ENCODE results near the gene CENPP. TPM values are rescaled to one million over a fixed set of nuclear protein-coding genes. Genes with fewer than 3 reads are reported as not detected.
A peak's percentile ranks its signal among the peaks of the same experiment; 100 is the strongest.

CENPP gene
- total RNA-seq, 4 donors from 2014 or later, result 14.1 to 39.5 (median 19.2) TPM

- H3K4me1 ChIP-seq, result peaks cover 90% of the 10 kb centered on the region
- 43% methylated on average over 7 of the region's 9 CpGs for WGBS
- peak in 1 of 2 donors; percentile 52 for DNase-seq (ENCODE audit: low spot score in 2 of 2)
- no peak overlapping the region for H3K4me3 ChIP-seq
- peak overlapping the region; percentile 96 for H3K27ac ChIP-seq
- H3K36me3 ChIP-seq, result peaks cover 10% of the 10 kb centered on the region
- H3K9me3 ChIP-seq, result no peaks in the 10 kb centered on the region
- H3K27me3 ChIP-seq, result no peaks in the 10 kb centered on the region
- TF ChIP-seq EP300 (IDR thresholded peaks at IDR 0.05), result no peak
- no peak for TF ChIP-seq CTCF (IDR thresholded peaks at IDR 0.05)
- no peak for TF ChIP-seq POLR2A (IDR thresholded peaks at IDR 0.05)
- TF ChIP-seq POLR2AphosphoS5 (IDR thresholded peaks at IDR 0.05), result no peak
Measured at GRCh38 chr9:92655896-92656536, 330.3 kb downstream of the CENPP start.

GRCh38 chr9:92656537-92656925 lies 330.8 kb downstream of the CENPP start:
- Histone ChIP-seq H3K27me3 (no peaks in the 10 kb centered on the region), H3K4me1 (peaks cover 90% of the 10 kb centered on the region), H3K4me3 (no peak overlapping the region), H3K36me3 (peaks cover 10% of the 10 kb centered on the region), H3K27ac (peak overlapping the region; percentile 96), H3K9me3 (no peaks in the 10 kb centered on the region)
- TF ChIP-seq POLR2A (IDR thresholded peaks at IDR 0.05), result no peak
- TF ChIP-seq CTCF (IDR thresholded peaks at IDR 0.05), result no peak
- no peak for TF ChIP-seq EP300 (IDR thresholded peaks at IDR 0.05)
- no peak for TF ChIP-seq POLR2AphosphoS5 (IDR thresholded peaks at IDR 0.05)
- peak in 1 of 2 donors; percentile 56 for DNase-seq (ENCODE audit: low spot score in 2 of 2)
- WGBS, result 82% methylated on average over 11 of the region's 11 CpGs

- no peaks in the 10 kb centered on the region for H3K27me3 ChIP-seq
- DNase-seq (ENCODE audit: low spot score in 2 of 2), result peak in 1 of 2 donors; percentile 60
- H3K4me3 ChIP-seq, result no peak overlapping the region
- H3K27ac ChIP-seq, result peak overlapping the region; percentile 96
- WGBS, result 91% methylated on average over 17 of the region's 17 CpGs
- no peaks in the 10 kb centered on the region for H3K9me3 ChIP-seq
- TF ChIP-seq CTCF (IDR thresholded peaks at IDR 0.05) (no peak), POLR2A (IDR thresholded peaks at IDR 0.05) (no peak), POLR2AphosphoS5 (IDR thresholded peaks at IDR 0.05) (no peak), EP300 (IDR thresholded peaks at IDR 0.05) (no peak)
- peaks cover 92% of the 10 kb centered on the region for H3K4me1 ChIP-seq
- H3K36me3 ChIP-seq, result peaks cover 10% of the 10 kb centered on the region
Measured at GRCh38 chr9:92657296-92658094, 331.7 kb downstream of the CENPP start.

- DNase-seq (ENCODE audit: low spot score in 2 of 2), result peak in 1 of 2 donors; percentile 45
- WGBS, result 95% methylated on average over 7 of the region's 7 CpGs
- H3K36me3 ChIP-seq, result peaks cover 12% of the 10 kb centered on the region
- H3K27me3 ChIP-seq, result no peaks in the 10 kb centered on the region
- H3K4me1 ChIP-seq, result peaks cover 85% of the 10 kb centered on the region
- no peak for TF ChIP-seq EP300 (IDR thresholded peaks at IDR 0.05)
- TF ChIP-seq POLR2A (IDR thresholded peaks at IDR 0.05), result no peak
- no peak for TF ChIP-seq CTCF (IDR thresholded peaks at IDR 0.05)
- TF ChIP-seq POLR2AphosphoS5 (IDR thresholded peaks at IDR 0.05), result no peak
- no peak overlapping the region for H3K4me3 ChIP-seq
- no peaks in the 10 kb centered on the region for H3K9me3 ChIP-seq
- H3K27ac ChIP-seq, result peak overlapping the region; percentile 96
Measured at GRCh38 chr9:92658176-92658575, 332.4 kb downstream of the CENPP start.

- H3K4me1 ChIP-seq, result peaks cover 85% of the 10 kb centered on the region
- H3K9me3 ChIP-seq, result no peaks in the 10 kb centered on the region
- no peaks in the 10 kb centered on the region for H3K27me3 ChIP-seq
- WGBS, result 95% methylated on average over 4 of the region's 4 CpGs
- TF ChIP-seq EP300 (IDR thresholded peaks at IDR 0.05), result no peak
- H3K27ac ChIP-seq, result no peak overlapping the region
- DNase-seq (ENCODE audit: low spot score in 2 of 2), result peak; percentile 36 to 61
- H3K4me3 ChIP-seq, result no peak overlapping the region
- peaks cover 15% of the 10 kb centered on the region for H3K36me3 ChIP-seq
Measured at GRCh38 chr9:92658611-92659010, 332.9 kb downstream of the CENPP start.

Data from suprapubic skin (tissue), 4 donors.